CD4-positive, alpha-beta memory T cell (primary cell): ENCODE data around the gene PPIL6. TPM values are rescaled to one million over a fixed set of nuclear protein-coding genes. Genes with fewer than 3 reads are reported as not detected.

Source experiments
- CTCF ChIA-PET: fragments of 350-600 bp; sonication (Branson Sonifier 250); formaldehyde crosslinking; loops from one replicate; lab custom pipeline; 2021; ENCODE audit warnings: inconsistent platforms; ENCODE audit not compliant: partially characterized antibody; lab: Charles Lee
- POLR2A ChIA-PET: fragments of 350-600 bp; sonication (Branson Sonifier 250); formaldehyde crosslinking; loops from one replicate; lab custom pipeline; 2021; ENCODE audit not compliant: partially characterized antibody; lab: Charles Lee
- DNase-seq, 5 donors: peaks; one replicate each; pipeline versions ENCODE4 v3.0.0 to v3.0.0-alpha.2; 2020 to 2022; ENCODE audit warnings: mixed read lengths in 1 of 5
- H3K27ac ChIP-seq: one replicate; pipeline ENCODE4 v1.7.0; 2013; ENCODE audit warnings: low read depth, low read length
- H3K27me3 ChIP-seq: 2 replicates; pipeline ENCODE4 v1.7.0; 2013; ENCODE audit warnings: mild to moderate bottlenecking, low read length, moderate library complexity; ENCODE audit not compliant: insufficient read depth
- H3K36me3 ChIP-seq: 2 replicates; pipeline ENCODE4 v1.7.0; 2013; ENCODE audit warnings: mild to moderate bottlenecking, low read length, moderate library complexity; ENCODE audit not compliant: insufficient read depth
- H3K4me1 ChIP-seq: 2 replicates; pipeline ENCODE4 v1.7.0; 2013; ENCODE audit warnings: mild to moderate bottlenecking, low read length, moderate library complexity; ENCODE audit not compliant: insufficient read depth
- H3K4me3 ChIP-seq, 2 donors: one replicate each; pipeline ENCODE4 v1.7.0; 2013; ENCODE audit warnings: low read length in 2 of 2, mild to moderate bottlenecking in 1 of 2
- H3K9me3 ChIP-seq, 2 donors: one replicate each; pipeline ENCODE4 v1.7.0; 2013; ENCODE audit warnings: low read length in 2 of 2, control low read depth in 1 of 2; ENCODE audit not compliant: control insufficient read depth in 1 of 2
- H3K27ac Mint-ChIP-seq, 7 donors: one replicate each; pipeline ENCODE4 v1.8.0; 2020 to 2021; ENCODE audit warnings: mixed read lengths in 7 of 7, mild to moderate bottlenecking in 6 of 7, inconsistent platforms in 3 of 7, moderate library complexity in 3 of 7
- H3K27me3 Mint-ChIP-seq, 2 donors: one replicate each; pipeline ENCODE4 v1.8.0; 2020 to 2021; ENCODE audit warnings: mixed read lengths in 2 of 2
- H3K36me3 Mint-ChIP-seq, 2 donors: one replicate each; pipeline ENCODE4 v1.8.0; 2020 to 2021; ENCODE audit warnings: mixed read lengths in 2 of 2, inconsistent platforms in 1 of 2, mild to moderate bottlenecking in 1 of 2
- H3K4me1 Mint-ChIP-seq, 4 donors: one replicate each; pipeline ENCODE4 v1.8.0; 2020 to 2021; ENCODE audit warnings: mixed read lengths in 4 of 4, mild to moderate bottlenecking in 1 of 4
- H3K4me3 Mint-ChIP-seq, 8 donors: one replicate each; pipeline ENCODE4 v1.8.0; 2020 to 2021; ENCODE audit warnings: mixed read lengths in 8 of 8, mild to moderate bottlenecking in 7 of 8, moderate library complexity in 6 of 8, inconsistent platforms in 3 of 8
- H3K9me3 Mint-ChIP-seq, 8 donors: one replicate each; pipeline ENCODE4 v1.8.0; 2020 to 2021; ENCODE audit warnings: mixed read lengths in 8 of 8, mild to moderate bottlenecking in 5 of 8, inconsistent platforms in 3 of 8, moderate library complexity in 1 of 8
- intact Hi-C: fragments of 100-400 bp; cut with micrococcal nuclease; formaldehyde crosslinking; loops from one replicate; pipeline ENCODE4 v1.15.1; 2023
- polyA plus RNA-seq, 2 donors: library from polyadenylated mRNA; unstranded; fragments of 300-500 nt; fragmentation: Illumina TruSeq; gene quantifications; one replicate each; pipeline ENCODE4 v1.2.3, GENCODE V29; 2021
- total RNA-seq, 2 experiments: library from RNA; stranded (reverse); gene quantifications; one replicate each; pipeline ENCODE4 v1.2.3, GENCODE V29; 2021

The PPIL6 gene
- total and polyA plus RNA-seq, 4 experiments from 2014 or later = 0.33 to 0.52 (median 0.37) TPM

DNA sequence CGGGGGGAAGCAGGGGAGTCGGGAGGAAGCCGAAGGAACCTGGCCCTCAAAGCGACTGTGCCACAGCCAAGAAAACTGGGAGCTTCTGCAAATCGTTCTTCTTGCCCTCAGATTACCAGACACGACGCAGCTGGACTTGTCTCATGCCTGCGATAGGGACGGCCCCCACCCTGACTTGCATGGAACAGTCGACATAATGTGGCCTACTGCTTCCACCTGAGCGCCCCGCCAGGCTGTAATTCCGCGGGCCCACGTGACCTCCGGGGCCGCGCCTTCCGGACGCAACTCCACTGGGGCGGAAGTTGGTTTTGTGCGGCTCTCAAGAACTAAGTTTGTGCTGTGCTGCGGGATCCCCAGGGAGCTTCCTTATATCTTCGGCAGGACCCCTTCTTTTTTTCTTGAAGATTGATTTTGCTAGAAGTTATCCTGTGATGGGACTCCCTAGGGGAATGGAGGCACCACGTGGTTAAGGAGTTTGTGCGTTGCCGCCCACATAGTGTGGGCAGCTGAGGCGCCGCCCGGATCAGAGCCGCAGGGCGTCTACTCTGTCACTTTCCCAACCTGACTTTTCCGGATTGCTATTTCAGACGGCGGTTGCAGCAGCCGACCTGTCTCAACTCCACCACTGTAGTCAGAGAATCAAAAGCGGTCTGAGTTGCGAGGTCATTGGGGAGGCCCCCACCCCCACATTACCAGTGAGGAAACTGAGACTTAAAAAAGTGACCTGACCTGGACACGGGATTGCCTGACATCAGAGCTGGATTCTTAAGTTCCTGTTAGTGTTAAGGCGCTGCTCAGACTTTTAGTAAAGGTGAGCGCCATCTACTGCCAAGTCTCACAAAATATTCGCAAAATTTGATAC lies 57.6 kb downstream of the PPIL6 start:
- DNase-seq = peak; percentile 95 to 97 (median 96)
- CTCF ChIA-PET = interaction anchor here (0.5 to 7.2 kb wide), 53 partner anchors 9 to 1725 kb away, joined by 3 to 161 read pairs (median 4); partner anchors contain the start of genes AK9, CEP57L1, FIG4 and PPIL6

DNA sequence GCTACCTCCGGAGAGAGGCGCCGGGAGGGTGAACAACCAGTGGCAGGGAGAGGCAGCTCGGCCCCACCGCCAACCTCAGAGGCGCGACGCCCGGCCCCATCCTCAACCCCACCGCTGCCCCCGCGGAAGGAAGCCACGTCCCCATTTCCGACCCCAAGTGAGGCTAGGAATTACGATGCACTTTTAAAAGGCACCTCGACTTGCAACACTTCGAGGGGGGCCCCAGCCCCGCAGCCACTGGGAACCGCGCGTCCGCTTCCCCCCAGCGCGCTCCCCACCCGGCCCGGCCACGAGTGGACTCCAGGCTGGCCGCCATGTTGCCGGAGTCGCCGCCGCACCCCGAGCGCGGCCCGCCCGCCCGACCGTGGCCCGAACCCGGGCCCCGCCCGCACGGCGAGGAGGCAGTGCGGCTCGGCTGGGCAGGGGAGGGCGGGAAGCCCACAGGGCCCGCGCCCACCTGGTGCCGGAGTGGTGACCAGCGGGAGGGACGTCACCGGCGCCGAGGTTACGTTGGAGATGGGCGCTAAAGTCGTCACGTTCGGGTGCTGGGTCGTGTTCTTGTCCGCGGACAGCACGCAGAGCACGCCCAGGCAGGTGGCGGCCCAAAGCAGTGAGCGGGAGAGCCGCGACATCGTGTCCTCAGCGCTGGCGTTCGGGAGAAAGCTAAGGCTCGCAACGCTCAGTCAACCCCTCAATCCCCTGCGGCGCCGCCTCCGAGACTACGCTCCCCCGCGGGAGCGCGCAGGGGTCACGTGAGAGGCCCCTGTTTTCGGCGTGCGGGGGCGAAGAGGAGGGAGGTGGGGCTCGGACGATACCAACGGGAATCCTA lies 58.5 kb downstream of the PPIL6 start, which contains the start of gene CD164:
CD164 (minus strand) TSS at position 721 of the 829 bp plus-strand sequence; CDS start at position 632, 89 bp downstream.
- Histone ChIP-seq H3K27me3 (no peaks in the 10 kb centered on the region), H3K9me3 (no peaks in the 10 kb centered on the region), H3K27ac (peak within 1 kb of the TSS; percentile 97), H3K36me3 (peaks cover 13% of the 10 kb centered on the region), H3K4me3 (peak within 1 kb of the TSS; percentile 88 to 96), H3K4me1 (peaks cover 46% of the 10 kb centered on the region)
- no peaks in the 10 kb centered on the region for H3K27me3 Mint-ChIP-seq
- intact Hi-C loops = loop anchor here (1.0 to 10.0 kb wide), 14 partner anchors 73 to 1493 kb away; partner anchors contain the start of genes AK9, AMD1, ARMC2 and CDC40
- H3K36me3 Mint-ChIP-seq = peaks cover 13 to 38% of the 10 kb centered on the region in 2 donors
- H3K4me3 Mint-ChIP-seq = peak within 1 kb of the TSS; percentile 89 to 98 (median 98)
- peaks cover 32 to 62% (median 46%) of the 10 kb centered on the region in 4 donors for H3K4me1 Mint-ChIP-seq
- H3K27ac Mint-ChIP-seq = peak within 1 kb of the TSS; percentile 99 to 100 (median 99)
- peak; percentile 94 to 97 (median 97) for DNase-seq
- ChIA-PET POLR2A (interaction anchor here (0.7 to 5.6 kb wide), 38 partner anchors 9 to 1577 kb away, joined by 3 to 148 read pairs (median 6); partner anchors contain the start of genes AK9, AMD1, CDK19 and CEP57L1), CTCF (interaction anchor here (0.6 to 7.2 kb wide), 36 partner anchors 10 to 1606 kb away, joined by 3 to 161 read pairs (median 6); partner anchors contain the start of genes AK9, CEP57L1, FIG4 and PPIL6)
- no peaks in the 10 kb centered on the region for H3K9me3 Mint-ChIP-seq

More for the DNA sequence above, 57.6 kb downstream of the PPIL6 start:
- intact Hi-C loops = loop anchor here (1.0 to 10.0 kb wide), 18 partner anchors 58 to 1492 kb away; partner anchors contain the start of genes AK9, AMD1, ARMC2 and CDC40
- Mint-ChIP-seq H3K9me3 (no peaks in the 10 kb centered on the region), H3K27ac (peak overlapping the region; percentile 99 to 100 (median 99)), H3K4me1 (peaks cover 27 to 54% (median 39%) of the 10 kb centered on the region in 4 donors), H3K27me3 (no peaks in the 10 kb centered on the region), H3K4me3 (peak overlapping the region; percentile 89 to 98 (median 98)), H3K36me3 (peaks cover 10 to 30% of the 10 kb centered on the region in 2 donors)
- POLR2A ChIA-PET = interaction anchor here (0.6 to 5.6 kb wide), 45 partner anchors 10 to 1576 kb away, joined by 3 to 148 read pairs (median 6); partner anchors contain the start of genes AK9, AMD1, CDK19 and CEP57L1
- Histone ChIP-seq H3K9me3 (no peaks in the 10 kb centered on the region), H3K4me3 (peak overlapping the region; percentile 77 to 96), H3K4me1 (peaks cover 37% of the 10 kb centered on the region), H3K36me3 (peaks cover 5% of the 10 kb centered on the region), H3K27ac (peak overlapping the region; percentile 97), H3K27me3 (no peaks in the 10 kb centered on the region)

DNA sequence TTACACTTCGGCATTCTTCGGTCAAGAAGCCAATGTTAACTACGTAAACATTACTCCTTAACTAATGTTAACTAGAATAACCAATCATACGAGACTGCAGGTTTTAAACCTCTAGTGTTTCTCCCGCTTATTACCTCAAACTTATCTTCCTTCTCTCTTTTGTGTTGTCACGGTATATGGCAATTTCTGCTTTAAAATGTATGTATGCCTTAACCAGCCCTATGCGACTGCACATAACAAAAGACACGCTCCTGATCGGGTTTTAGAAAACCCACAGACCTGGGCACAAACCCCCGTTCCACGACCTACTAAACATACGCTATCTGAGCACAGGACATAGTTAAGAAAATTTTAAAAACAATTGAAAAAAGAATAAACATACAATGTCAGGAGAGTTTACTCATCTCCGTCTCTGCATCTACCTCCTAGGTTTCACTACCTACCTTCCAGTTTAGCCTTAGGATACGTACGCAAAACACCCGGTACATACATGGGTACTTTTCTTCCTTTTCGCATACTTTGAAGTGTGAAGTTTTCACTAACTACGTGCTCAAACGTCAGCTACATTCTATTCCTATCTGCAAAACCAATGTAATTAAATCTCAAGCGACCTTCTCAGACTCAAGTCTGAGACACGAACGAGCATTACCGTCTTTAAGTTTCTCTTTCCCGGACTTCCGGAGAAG lies 59.2 kb downstream of the PPIL6 start:
- H3K36me3 ChIP-seq = peaks cover 21% of the 10 kb centered on the region
- H3K4me3 ChIP-seq = peak overlapping the region; percentile 88 to 96
- intact Hi-C loops = loop anchor here (10.0 kb wide), 1 partner anchor 506 kb away; no protein-coding TSS in a partner anchor
- DNase-seq = no peak
- H3K27ac ChIP-seq = peak overlapping the region; percentile 97
- peaks cover 18 to 44% of the 10 kb centered on the region in 2 donors for H3K36me3 Mint-ChIP-seq
- no peaks in the 10 kb centered on the region for H3K27me3 ChIP-seq
- peak overlapping the region; percentile 93 to 99 (median 97) for H3K27ac Mint-ChIP-seq
- ChIA-PET CTCF (interaction anchor here (1.0 to 7.2 kb wide), 4 partner anchors 10 to 658 kb away, joined by 3 to 161 read pairs (median 14); no protein-coding TSS in a partner anchor), POLR2A (interaction anchor here (0.7 to 5.6 kb wide), 18 partner anchors 8 to 1557 kb away, joined by 3 to 148 read pairs (median 18); partner anchors contain the start of genes AK9, CDK19, CEP57L1 and FIG4)
- H3K9me3 ChIP-seq = no peaks in the 10 kb centered on the region
- peak overlapping the region; percentile 89 to 98 (median 96) for H3K4me3 Mint-ChIP-seq
- H3K4me1 ChIP-seq = peaks cover 53% of the 10 kb centered on the region
- no peaks in the 10 kb centered on the region for H3K9me3 Mint-ChIP-seq
- H3K4me1 Mint-ChIP-seq = peaks cover 36 to 67% (median 52%) of the 10 kb centered on the region in 4 donors
- H3K27me3 Mint-ChIP-seq = no peaks in the 10 kb centered on the region

DNA sequence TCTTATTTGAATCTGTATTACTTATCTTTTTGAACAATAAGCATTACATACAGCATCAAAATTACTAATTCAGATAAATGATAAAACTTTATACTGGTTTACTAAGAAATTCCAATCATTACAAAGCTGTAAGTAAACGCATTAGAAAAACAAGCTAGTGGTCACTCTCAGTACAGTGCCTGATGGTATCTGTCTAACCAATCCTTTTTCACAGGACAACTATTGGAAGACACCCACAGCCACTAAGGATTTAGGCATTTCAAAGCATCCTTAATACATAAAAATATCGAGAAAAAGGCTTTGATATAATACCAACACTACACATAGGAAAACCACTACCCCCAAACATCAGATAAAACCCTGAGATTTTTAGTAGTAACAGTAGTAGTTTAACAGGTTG lies 60.7 kb downstream of the PPIL6 start:
- peaks cover 59% of the 10 kb centered on the region for H3K4me1 ChIP-seq

DNA sequence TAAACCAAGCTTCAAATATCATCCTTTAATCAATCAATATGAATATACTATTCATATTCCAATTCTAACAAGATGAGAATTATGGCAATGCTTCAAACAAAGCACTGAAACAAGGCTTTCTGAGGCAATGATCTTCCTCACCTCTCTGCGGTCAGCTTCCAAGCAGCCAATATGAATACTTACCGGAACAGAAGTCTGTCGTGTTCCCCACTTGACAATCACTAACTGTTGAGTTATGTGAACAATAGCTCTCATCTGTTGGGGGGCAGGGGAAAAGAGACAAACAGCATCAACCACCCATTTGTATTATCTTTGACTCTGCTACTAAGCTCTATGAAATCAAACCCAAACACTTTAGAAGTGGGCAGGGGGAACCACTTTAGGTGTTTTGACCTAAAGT lies 62.7 kb downstream of the PPIL6 start:
- Histone ChIP-seq H3K4me1 (peaks cover 71% of the 10 kb centered on the region), H3K36me3 (peaks cover 47% of the 10 kb centered on the region), H3K27me3 (no peaks in the 10 kb centered on the region), H3K4me3 (no peak overlapping the region), H3K27ac (no peak overlapping the region), H3K9me3 (no peaks in the 10 kb centered on the region)
- H3K4me3 Mint-ChIP-seq = peak overlapping the region in 6 of 8 donors; percentile 2 to 63 (median 17)
- POLR2A ChIA-PET = interaction anchor here (0.6 to 1.1 kb wide), 4 partner anchors 15 to 1731 kb away, joined by 3 to 4 read pairs (median 3); no protein-coding TSS in a partner anchor
- intact Hi-C loops = no loop called here
- no peak for DNase-seq
- CTCF ChIA-PET = interaction anchor here (1.0 to 1.1 kb wide), 2 partner anchors 76 to 190 kb away, joined by 3 to 4 read pairs; no protein-coding TSS in a partner anchor
- no peaks in the 10 kb centered on the region for H3K9me3 Mint-ChIP-seq
- peaks cover 44 to 71% of the 10 kb centered on the region in 2 donors for H3K36me3 Mint-ChIP-seq
- H3K27me3 Mint-ChIP-seq = no peaks in the 10 kb centered on the region
- peak overlapping the region in 5 of 7 donors; percentile 20 to 99 (median 39) for H3K27ac Mint-ChIP-seq
- H3K4me1 Mint-ChIP-seq = peaks cover 51 to 84% (median 67%) of the 10 kb centered on the region in 4 donors

More for the DNA sequence above, 60.7 kb downstream of the PPIL6 start:
- Histone ChIP-seq H3K36me3 (peaks cover 36% of the 10 kb centered on the region), H3K27me3 (no peaks in the 10 kb centered on the region), H3K4me3 (peak overlapping the region; percentile 49 to 96), H3K9me3 (no peaks in the 10 kb centered on the region), H3K27ac (peak overlapping the region; percentile 97)
- Mint-ChIP-seq H3K27me3 (no peaks in the 10 kb centered on the region), H3K4me1 (peaks cover 39 to 76% (median 57%) of the 10 kb centered on the region in 4 donors), H3K27ac (peak overlapping the region; percentile 81 to 99 (median 95)), H3K9me3 (no peaks in the 10 kb centered on the region), H3K36me3 (peaks cover 27 to 58% of the 10 kb centered on the region in 2 donors), H3K4me3 (peak overlapping the region; percentile 85 to 98 (median 95))
- intact Hi-C loops = loop anchor here (10.0 kb wide), 1 partner anchor 505 kb away; no protein-coding TSS in a partner anchor
- POLR2A ChIA-PET = no interaction called here
- CTCF ChIA-PET = interaction anchor here (1.3 to 2.0 kb wide), 2 partner anchors 192 to 837 kb away, joined by 4 to 9 read pairs; no protein-coding TSS in a partner anchor
- no peak for DNase-seq
